ENCODE results near the gene PIGR. TPM values are rescaled to one million over a fixed set of nuclear protein-coding genes. Genes with fewer than 3 reads are reported as not detected.

The PIGR gene
- polyA plus RNA-seq, 5 donors, result 0.09 to 0.26 (median 0.13) TPM

GRCh38 chr1:206911064-206911663 is 35.1 kb downstream of the PIGR start:
- DNase-seq, result no peak

GRCh38 chr1:206909883-206910318 is 36.4 kb downstream of the PIGR start:
- DNase-seq, result no peak

GRCh38 chr1:206909161-206909882 is 36.9 kb downstream of the PIGR start:
- peak; percentile 65 to 69 for DNase-seq

GRCh38 chr1:206908038-206908437 is 38.2 kb downstream of the PIGR start:
- no peak for DNase-seq

- no peak for DNase-seq
These were observed 38.8 kb downstream of the PIGR start for GRCh38 chr1:206907304-206907991.

- DNase-seq, result no peak
These were observed 40.7 kb downstream of the PIGR start for GRCh38 chr1:206905295-206906164.

GRCh38 chr1:206904423-206905142 is 41.7 kb downstream of the PIGR start:
- no peak for DNase-seq

GRCh38 chr1:206903687-206904086 is 42.6 kb downstream of the PIGR start:
- DNase-seq, result no peak

- no peak for DNase-seq
These were observed 43.6 kb downstream of the PIGR start for GRCh38 chr1:206902702-206903101.

- no peak for DNase-seq
These were observed 44.3 kb downstream of the PIGR start for GRCh38 chr1:206901944-206902343.

- DNase-seq, result no peak
These were observed 46.1 kb downstream of the PIGR start for GRCh38 chr1:206900149-206900548.

GRCh38 chr1:206899717-206900116 is 46.5 kb downstream of the PIGR start:
- no peak for DNase-seq

GRCh38 chr1:206898915-206899431 is 47.3 kb downstream of the PIGR start:
- DNase-seq, result no peak

GRCh38 chr1:206898089-206898914 is 48.0 kb downstream of the PIGR start:
- DNase-seq, result no peak

- DNase-seq, result no peak
These were observed 49.1 kb downstream of the PIGR start, which contains the start of gene IL24 for GRCh38 chr1:206897175-206897574. TSS of gene IL24 (plus strand) at chr1:206897443. CDS start at chr1:206897833, 390 bp downstream.

- DNase-seq, result no peak
These were observed 50.0 kb downstream of the PIGR start for GRCh38 chr1:206896261-206896660.

- peak in 1 of 2 donors; percentile 45 for DNase-seq
These were observed 50.4 kb downstream of the PIGR start for GRCh38 chr1:206895837-206896242.

GRCh38 chr1:206895325-206895724 is 50.9 kb downstream of the PIGR start:
- DNase-seq, result no peak

GRCh38 chr1:206893380-206893779 is 52.9 kb downstream of the PIGR start:
- DNase-seq, result no peak
